HG02840 (cell line): ENCODE measurements around the gene FRMD5.

Source experiments
- ATAC-seq: cut with Tn5 transposase; IDR thresholded peaks from one replicate; pipeline ENCODE4 v1.9.1; 2021; ENCODE audit warnings: mild to moderate bottlenecking, moderate library complexity, moderate number of reproducible peaks; ENCODE audit not compliant: unreplicated experiment, low FRiP score

The FRMD5 gene

DNA sequence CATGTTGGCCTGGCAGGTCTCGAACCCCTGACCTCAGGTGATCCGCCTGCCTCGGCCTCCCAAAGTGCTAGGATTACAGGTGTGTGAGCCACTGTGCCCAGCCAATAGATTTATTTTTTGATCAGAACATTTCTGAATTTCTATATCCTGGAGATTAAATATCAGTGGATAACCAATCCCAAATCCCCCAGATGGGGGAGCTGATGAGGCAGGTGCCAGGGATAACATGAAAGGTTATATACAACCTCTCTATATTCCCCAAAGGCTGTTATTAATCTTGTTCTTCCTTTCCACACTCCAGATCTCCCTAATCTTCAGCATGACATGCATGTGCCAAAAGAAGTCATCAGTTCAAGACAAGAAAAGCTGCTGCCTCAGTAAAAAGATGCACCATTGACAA lies 256.0 kb downstream of the FRMD5 start:
- ATAC-seq = no peak

- ATAC-seq = no peak
Measured at GRCh38 chr15:43934480-43934879, 260.6 kb downstream of the FRMD5 start.

GRCh38 chr15:43932907-43933306 lies 262.2 kb downstream of the FRMD5 start:
- ATAC-seq = no peak

DNA sequence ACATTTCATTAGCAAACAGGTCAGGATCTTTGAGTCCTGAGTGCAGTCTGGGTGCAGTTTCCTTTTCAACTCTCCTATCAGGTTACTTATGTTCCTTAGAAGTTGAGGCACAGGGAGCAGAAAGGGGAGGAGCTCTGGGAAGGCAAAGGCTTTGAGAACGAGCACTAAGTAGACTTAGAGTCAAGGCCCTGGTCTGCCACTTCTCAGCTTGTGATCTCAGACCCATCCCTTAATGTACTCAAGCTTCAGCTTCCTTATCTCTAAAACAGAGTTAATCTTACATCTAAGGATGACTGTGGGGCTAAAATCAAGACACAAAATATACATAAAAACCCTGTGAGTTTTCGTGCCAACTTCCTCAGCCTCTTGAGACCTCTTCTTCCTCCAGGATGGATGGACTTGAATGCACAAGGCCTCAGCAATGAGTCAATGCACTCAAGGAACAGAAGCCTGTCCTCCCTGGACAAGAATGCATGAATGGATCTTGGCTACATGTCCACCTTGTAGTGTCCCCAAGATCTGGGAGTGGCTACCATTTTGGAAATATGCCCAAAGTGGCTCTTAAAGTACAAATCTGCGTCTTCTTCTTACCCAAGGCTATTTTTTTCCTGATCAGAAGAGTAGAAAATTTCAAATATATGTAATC lies 263.2 kb downstream of the FRMD5 start:
- no peak for ATAC-seq

DNA sequence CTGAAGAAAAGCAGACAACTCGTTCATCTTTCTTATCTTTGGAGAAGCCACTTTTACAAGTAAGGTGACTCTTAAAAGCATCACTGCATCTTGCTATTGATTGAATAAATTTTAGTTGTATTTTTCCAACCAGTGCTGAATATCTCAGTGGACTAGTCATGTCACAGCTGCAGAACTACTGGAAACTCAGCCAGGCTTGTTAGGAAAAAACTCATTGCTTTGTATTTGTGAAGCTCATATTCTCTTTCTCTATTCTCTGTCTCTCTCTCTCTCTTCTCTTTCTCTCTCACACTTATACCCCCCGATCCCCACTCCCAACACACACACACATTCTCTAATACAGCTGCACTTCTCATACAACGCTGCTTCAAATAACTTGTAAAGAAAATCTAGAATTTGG lies 264.0 kb downstream of the FRMD5 start:
- no peak for ATAC-seq

DNA sequence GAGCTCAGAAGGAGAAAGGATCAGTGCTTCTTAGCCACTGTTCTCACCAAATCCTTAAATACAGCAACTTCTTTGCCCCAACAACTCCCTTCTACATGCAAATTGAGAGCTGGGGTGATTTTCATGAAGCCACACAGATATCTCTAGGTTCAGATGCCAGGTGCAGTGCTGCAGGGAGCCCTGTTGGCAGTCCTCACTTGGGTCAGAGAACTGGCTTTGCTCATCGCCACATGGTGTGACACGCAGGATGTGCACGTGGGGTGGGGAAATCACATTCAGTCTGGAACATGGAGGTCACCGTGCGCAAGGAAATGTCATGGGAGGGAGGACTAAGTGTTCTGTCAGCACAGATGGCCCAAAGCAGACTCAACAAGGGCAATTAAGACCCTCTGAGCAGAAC lies 264.5 kb downstream of the FRMD5 start:
- no peak for ATAC-seq

DNA sequence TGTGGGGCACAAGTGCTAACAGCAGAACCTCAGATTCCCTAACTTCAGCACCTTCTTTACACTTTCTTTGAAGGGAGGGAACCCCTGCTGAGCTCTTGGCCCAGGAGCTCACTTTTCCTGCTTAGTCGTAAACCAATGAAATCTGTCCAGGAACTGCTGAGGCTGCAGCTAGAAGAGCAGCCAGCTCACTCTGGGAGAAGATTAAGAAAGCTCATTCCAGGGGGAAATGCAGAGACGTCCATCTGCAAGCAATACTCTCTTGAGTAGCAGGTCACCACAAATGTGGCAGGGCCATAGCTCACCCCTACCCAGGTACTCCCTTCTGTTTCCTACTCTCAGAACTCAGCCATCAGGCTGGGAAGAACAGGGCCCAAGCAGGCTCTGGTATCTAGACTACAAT lies 265.0 kb downstream of the FRMD5 start:
- no peak for ATAC-seq

GRCh38 chr15:43928152-43928551 lies 266.9 kb downstream of the FRMD5 start:
- no peak for ATAC-seq

- no peak for ATAC-seq
Measured at GRCh38 chr15:43927203-43927602, 267.9 kb downstream of the FRMD5 start.

- ATAC-seq = no peak
Measured at GRCh38 chr15:43923553-43923952, 271.5 kb downstream of the FRMD5 start.

DNA sequence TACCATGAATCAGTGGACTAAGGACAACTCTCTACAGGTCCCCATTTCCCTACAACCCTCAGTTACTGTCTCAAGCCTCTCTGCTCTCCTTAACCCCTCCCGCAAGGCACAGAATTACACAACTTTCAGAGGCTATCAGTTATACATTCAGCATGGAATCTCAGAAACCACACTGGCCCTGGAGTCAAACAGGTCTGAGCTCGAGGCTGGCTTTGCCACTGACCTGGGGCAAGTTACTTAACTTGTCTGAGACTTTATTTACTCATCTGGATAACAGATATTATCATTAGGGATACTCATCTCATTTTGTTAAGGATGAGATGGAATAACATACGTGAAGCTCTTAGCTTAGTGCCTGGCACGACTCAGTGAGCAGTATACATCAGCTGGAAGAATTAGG lies 273.1 kb downstream of the FRMD5 start:
- no peak for ATAC-seq

DNA sequence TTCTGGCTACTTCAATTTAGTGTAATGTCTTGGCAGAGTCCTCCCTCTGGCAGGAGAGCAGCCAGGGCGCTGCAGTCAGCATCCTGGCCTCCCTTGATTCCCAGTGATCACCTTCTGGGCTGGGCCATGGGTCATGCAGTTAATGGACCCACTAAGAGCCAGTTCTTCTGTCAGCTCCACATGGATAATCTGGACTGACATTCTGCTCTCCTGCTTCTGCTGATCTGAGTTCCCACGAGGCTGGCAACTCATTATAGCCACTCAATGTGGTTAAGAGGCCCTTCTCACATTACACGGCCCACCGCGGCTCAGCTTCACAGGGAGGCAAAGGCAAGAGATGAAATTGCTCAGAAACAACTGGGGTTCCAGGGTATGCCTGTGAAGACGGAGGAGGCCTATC lies 274.3 kb downstream of the FRMD5 start:
- ATAC-seq = no peak

DNA sequence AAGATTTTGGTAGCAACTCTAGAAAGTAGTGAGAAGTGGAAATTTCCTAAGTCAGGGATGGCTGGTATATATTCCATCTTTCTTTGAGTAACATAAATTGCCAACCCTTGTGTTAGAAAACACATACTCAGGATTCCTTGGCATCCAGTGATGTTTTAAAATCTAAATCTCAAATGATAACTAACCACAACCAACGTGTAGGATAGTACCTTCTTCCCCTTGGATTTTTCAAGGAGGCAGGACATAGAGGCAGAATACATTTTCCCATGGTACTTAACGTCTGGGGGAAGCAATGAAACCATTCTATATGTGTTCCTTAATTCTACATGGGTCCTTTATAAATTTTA lies 274.8 kb downstream of the FRMD5 start:
- no peak for ATAC-seq

DNA sequence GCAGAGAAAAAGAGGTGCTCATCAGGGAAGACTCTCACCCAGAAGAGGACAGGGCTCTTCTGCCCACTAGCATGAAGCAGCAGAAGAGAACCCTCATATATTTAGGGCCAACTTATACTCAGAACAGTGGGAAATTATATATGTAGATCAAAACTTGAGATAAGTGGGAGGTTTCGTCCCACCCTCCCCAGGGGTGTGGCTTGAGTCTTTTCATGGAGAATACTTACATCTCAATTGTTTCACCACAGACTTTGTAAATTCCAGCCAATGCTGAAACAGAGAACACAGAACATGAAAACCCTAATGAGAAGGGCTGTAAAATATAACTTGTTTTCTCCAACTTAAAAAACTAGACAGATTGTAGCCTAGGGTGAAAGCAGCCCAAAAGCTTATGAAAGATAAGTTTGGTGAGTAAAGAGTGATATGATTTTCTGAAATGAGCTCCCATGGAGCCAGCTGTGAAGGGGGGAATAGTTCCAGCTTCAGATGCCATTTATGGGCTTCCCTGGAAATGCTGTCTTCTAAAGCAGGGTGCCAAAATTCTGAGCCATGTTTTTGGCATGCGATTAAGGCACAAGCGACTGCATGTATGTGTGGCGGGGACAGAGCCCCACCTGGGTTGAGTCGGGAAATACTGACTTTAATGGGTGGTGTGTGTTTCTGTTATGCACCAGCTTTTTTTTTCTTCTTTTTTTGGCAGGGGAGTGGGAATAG lies 275.4 kb downstream of the FRMD5 start:
- ATAC-seq = no peak

- ATAC-seq = no peak
Measured at GRCh38 chr15:43918717-43919116, 276.4 kb downstream of the FRMD5 start.

DNA sequence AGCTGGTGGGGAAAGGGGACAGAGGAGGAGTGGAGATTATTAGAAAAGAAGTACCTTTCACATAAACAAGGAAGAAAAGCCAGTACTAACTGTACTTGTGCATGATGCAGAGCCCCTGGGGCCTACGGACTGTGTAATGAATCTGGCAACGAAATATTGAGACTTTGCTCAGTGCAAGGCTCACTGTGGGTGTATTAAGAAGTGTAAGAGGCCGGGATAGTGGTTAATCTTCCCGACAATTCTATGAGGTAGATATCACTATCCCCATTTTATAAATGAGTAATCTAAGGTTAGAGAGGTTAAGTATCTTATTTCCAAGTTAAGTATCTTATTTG lies 278.8 kb downstream of the FRMD5 start:
- no peak for ATAC-seq

DNA sequence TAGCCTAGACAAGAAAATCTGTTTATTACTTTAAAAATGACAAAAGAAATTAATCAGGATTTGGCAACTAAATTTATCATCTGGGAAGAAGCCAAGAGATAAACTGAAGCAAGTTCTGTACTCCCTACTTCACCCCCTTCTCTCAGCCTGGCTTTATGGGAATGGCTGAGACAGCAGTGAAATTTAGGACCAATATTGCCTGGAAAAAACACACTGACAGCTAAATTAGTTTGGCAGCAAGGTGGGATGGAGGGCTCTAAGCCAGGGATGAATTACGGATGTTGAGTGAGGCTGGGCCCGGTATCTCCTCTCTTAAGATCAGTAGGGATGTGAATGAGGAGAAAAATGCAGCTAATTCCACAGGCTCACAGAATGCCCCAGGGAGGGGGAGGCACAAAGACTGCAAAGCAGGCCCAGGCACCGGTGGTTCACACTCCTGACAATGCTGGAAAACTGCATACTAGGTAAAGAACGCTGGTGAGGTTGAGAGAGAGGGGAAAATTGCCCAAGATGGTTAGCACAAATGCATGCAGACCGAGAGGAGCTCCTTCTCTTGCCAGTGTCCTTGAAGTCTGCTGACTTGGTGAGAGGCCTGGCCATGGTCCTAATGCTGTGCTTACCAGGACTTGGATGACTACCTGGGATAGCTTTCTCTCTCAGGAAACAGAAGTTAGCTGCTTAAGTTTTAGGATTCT lies 279.3 kb downstream of the FRMD5 start:
- ATAC-seq = no peak

DNA sequence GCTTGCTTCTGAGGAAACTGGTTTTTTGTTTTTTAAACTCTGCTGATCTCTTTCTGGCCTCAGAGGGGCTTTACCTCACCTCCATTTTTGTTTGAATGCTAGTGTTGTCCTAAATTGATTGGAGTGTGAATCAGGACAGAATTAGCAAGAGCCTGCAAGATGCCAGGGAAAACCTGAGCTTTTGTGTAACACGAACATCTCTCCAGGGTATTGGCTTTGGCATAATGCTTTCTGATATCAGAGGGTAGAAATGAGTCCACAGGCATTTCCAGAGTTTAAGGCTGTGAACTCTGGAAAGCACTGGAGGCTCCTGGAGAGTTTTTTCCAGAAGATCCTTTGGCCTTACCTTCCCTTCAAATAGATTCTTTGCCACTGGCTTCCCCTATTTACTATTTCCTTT lies 281.1 kb downstream of the FRMD5 start:
- ATAC-seq = no peak

DNA sequence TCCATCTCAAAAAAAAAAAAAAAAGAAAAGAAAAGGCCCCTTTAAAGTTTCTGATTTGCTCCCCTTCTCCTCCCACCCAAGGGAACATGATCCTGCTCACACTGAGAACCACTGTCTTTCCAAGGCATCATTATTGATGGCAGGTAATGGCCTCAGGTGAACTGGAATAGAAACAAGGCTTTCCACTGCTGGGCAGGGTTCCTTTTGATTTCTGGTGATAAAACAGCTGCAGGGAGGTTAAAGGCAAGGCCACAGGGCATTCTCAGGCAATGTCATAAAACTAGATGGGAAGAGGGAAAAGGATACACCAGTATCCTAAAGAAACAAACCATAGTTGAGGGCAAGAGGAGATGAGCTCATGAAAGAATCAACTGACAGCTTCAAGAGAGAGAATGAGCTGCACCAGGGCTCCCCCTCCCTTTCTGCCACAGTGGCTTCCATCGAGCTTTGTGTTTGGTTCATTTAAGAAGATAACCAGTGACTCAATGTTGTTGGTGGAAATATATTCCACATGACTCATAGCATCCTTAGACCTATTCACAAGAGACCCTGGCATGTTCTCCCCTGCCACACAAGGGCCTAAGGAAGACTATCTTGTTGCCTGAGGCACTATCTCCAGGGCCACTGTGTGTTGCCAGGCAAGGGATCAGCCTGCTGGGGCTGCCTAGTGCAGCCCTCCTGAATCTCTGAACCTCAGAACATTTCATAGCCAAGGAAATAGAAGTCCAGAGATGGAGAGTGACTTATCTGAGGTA lies 281.9 kb downstream of the FRMD5 start:
- no peak for ATAC-seq

GRCh38 chr15:43912208-43912607 lies 282.9 kb downstream of the FRMD5 start:
- ATAC-seq = no peak

DNA sequence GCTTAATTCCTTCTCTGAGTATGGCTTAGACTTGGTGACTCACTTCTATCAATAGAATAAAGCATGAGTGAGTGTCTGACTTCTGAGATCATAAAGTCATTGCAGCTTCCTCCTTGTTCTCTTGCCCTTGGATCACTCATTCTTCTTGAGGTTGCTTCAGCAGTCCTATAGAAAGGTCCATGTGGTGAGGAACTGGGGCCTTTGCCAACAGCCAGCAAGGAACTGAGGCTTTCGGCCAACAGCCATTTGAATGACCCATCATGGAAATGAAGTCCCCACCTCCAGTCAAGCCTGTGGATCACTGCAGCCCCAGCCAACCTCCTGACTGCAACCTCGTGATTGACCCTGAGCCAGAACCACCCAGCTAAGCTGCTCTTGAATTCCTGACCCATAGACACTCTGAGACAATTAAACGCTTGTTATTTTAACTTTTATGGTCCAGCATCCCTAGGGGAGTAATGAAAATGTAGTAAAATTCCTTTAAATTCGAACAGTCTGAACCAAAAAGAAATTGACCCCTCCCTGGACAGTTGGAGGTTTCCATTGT lies 283.8 kb downstream of the FRMD5 start:
- ATAC-seq = no peak
